GM12872 (cell line): ENCODE measurements around the gene PTX3.

Experiments used
- CTCF ChIP-seq: IDR thresholded peaks from 3 replicates; pipeline ENCODE4 v1.5.1; 2011; ENCODE audit warnings: low read depth, mild to moderate bottlenecking, low read length, moderate library complexity; ENCODE audit not compliant: insufficient read depth

The PTX3 gene

GRCh38 chr3:157427901-157428300 lies 8.7 kb upstream of the PTX3 start:
- no peak for TF ChIP-seq CTCF

GRCh38 chr3:157428853-157429252 lies 7.8 kb upstream of the PTX3 start:
- TF ChIP-seq CTCF = no peak

- no peak for TF ChIP-seq CTCF
Observed at GRCh38 chr3:157429708-157430107, 6.9 kb upstream of the PTX3 start.

GRCh38 chr3:157438194-157438730 lies 1.6 kb downstream of the PTX3 start:
- no peak for TF ChIP-seq CTCF

GRCh38 chr3:157441102-157441624 lies 4.5 kb downstream of the PTX3 start:
- no peak for TF ChIP-seq CTCF

- no peak for TF ChIP-seq CTCF
Observed at GRCh38 chr3:157442729-157443128, 6.1 kb downstream of the PTX3 start.

- no peak for TF ChIP-seq CTCF
Observed at GRCh38 chr3:157443905-157444796, 7.5 kb downstream of the PTX3 start.
